Activated effector memory CD4-positive, alpha-beta T cell treated with Interleukin-2 at 50 U/mL for 16 hours (primary cell): ENCODE results near the gene TMEM51.
"Not testable (repeated sequence)": the region's sequence is repeated elsewhere in the genome, so short reads cannot be mapped to it uniquely, and the experiment has no call there.

ENCODE experiments used
- DNase-seq: peaks from one replicate; pipeline ENCODE4 v3.0.0-alpha.2; 2020

The TMEM51 gene

DNA sequence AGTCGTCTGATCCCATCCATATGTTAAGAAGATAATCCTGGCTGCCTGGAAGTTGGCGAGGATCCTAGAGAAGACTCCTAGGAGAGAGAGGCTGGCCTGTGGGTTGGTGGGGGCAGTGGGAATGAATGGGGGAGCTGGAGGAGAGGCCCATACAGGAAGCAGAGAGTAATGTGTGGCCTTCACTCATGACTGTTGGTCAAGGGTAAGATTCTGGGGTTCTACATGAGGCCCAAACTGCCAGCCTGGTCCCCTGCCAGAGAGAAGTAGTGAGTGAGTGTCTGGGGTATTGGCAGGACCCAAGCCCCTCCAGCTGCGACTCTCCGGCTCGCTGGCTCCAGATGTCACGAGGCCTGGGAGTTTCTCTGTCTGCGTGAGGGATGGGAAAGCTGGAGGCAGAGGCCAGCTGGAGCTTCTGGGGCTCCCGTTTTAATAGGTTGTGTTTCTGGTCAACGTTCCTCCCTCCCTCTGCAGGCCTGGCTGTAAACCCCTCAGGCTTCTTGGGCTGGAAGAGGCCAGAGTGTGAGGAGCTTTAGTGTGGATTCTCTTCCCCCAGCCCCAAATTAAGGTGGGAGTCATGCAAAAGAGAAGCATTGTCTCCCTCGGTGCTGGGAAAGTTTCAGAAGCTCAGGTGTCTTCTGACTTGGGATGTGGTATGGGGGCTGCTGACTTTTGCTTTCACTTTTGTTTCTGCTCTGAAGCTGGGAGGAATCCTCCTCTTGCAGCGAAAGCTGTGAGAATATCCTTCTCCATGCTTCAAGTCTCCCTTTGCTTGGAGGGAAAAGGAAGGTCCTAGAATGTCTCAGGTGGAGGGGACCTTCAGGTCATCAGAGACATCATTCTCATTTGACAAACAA, 2.6 kb downstream of the TMEM51 start:
- no peak for DNase-seq

GRCh38 chr1:15156807-15157380, 3.3 kb downstream of the TMEM51 start:
- DNase-seq = no peak

GRCh38 chr1:15157524-15158399, 4.2 kb downstream of the TMEM51 start:
- no peak for DNase-seq

- no peak for DNase-seq
These were observed 5.1 kb downstream of the TMEM51 start for GRCh38 chr1:15158506-15159165.

GRCh38 chr1:15159166-15159555, 5.6 kb downstream of the TMEM51 start:
- DNase-seq = no peak

DNA sequence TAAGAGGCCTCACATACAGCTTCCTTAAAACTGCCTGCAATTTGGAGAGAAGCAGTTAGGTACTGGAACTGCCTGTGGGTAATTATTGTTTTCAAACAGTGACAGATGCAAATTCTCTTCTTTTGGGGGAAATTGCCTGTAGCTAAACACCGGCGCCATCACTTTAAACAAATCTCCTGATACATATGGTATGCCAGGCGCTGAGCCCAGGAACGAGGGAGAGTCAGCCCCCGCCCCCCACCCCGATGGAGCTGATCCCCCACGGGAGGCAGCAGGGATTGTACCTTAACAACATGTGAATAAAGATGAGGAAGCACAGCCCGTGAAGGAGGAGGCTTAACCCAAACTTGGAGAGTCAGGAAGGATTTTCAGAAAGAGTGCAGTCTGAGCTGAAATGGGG, 7.1 kb downstream of the TMEM51 start:
- DNase-seq = no peak

GRCh38 chr1:15167386-15167785, 13.8 kb downstream of the TMEM51 start:
- no peak for DNase-seq

- no peak for DNase-seq
These were observed 14.9 kb downstream of the TMEM51 start for GRCh38 chr1:15168479-15168878.

- no peak for DNase-seq
These were observed 16.5 kb downstream of the TMEM51 start for GRCh38 chr1:15170071-15170470.

- no peak for DNase-seq
These were observed 17.8 kb downstream of the TMEM51 start for GRCh38 chr1:15171271-15171908.

DNA sequence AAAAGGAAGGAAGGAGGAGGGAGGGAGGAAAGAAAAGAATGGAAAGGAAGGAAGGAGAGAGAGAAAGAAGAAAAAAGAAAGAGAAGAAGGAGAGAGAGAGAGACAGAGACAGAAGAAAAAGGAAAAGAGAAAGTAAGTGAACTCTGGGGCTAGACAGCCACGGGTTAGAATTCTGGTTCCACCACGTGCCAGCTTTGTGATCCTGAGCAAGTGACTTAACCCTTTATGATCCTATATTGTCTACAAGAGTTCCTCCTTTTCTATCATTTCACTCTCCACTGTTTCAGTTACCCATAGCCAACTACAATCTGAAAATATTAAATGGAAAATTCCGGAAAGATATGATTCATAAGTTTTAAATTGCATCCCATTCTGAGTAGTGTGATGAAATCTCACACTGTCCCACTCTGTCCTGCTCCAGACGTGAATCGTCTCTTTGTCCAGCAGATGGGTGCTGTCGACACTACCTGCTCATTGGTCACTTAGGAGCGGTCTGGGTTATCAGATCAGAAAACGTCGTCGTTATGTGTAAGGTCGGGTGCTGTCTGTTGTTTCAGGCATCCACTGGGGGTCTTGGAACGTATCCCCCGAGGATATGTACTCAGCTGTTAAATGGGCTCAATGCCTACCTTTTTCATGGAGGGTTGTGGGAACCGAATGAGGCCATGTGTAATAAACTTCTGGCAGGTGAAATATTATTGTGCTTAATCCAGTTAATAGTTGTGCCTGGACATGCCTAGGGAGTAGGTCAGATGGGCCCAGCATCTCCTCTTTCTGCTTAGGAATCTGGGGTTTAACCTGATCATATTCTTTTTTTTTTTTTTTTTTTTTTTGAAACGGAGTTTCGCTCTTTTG, 19.1 kb downstream of the TMEM51 start:
- DNase-seq = no peak

- DNase-seq = no peak
These were observed 20.5 kb downstream of the TMEM51 start for GRCh38 chr1:15173863-15174614.

DNA sequence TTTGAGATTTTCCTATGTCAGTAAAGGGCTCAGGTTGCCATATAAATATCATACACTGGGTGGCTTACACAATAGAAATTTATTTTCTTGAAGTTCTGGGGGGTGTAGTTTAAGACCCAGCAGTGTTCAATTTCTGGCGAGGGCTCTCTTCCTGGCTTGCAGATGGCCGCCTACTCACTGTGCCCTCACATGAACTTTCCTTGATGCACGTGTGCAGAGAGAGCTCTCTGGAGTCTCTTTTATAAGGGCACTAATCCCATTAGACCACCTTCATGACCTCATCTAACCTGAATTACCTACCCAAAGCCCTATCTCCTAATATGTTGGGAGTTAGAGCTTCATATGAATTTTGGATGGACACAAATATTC, 21.1 kb downstream of the TMEM51 start:
- DNase-seq = no peak

DNA sequence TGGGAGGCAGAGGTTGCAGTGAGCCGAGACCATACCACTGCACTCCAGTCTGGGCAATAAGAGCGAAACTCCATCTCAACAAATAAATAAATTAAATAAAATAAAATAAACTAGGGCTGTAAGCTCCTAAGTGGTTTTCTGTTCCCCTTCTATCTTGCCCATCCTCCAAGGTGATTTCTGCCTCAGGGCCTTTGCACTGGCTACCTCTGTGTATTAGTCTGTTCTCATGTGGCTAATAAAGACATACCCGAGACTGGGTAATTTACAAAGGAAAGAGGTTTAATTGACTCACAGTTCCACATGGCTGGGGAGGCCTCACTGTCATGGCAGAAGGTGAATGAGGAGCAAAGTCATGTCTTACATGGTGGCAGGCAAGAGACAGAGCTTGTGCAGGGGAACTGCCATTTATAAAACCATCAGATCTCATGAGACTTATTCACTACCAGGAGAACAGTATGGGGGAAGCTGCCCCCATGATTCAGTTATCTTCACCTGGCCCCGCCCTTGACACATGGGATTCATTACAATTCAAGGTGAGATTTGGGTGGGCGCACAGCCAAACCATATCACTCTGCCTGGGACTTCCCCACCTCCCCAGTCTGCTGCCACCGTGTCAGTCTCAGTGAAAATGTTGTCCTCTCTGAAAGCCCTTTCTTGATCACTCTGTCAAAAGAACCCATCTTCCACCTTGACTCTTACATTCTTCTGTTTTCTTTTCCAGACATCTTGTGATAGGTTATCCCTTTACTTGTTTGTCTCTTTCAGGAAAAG, 22.0 kb downstream of the TMEM51 start:
- not testable (repeated sequence) for DNase-seq

DNA sequence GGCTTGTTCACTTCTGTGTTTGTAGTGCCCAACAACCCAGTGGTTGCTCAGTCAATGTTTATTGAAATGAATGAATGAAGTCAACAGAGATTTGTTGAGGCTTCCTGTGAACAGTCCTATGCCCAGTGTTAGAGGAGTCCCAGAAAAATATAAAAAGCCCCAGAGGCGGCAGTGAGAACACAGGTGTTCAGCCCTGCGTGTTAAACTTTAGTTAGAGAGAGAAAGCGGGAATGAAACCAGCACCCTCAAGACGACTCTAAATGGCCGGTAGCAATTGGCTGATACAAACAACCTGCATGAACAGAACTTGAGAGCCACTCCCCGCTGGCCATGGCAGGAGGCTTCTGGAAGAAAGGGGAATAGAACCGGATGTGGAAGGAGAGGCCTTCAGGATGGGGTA, 22.6 kb downstream of the TMEM51 start:
- no peak for DNase-seq

- no peak for DNase-seq
These were observed 23.5 kb downstream of the TMEM51 start for GRCh38 chr1:15176898-15177665.

GRCh38 chr1:15177710-15178166, 24.2 kb downstream of the TMEM51 start:
- no peak for DNase-seq

GRCh38 chr1:15178571-15179484, 25.3 kb downstream of the TMEM51 start:
- DNase-seq = no peak
